ENCODE measurements around the gene SOX15. TPM values are rescaled to one million over a fixed set of nuclear protein-coding genes. Genes with fewer than 3 reads are reported as not detected.
"Not testable (repeated sequence)": the region's sequence is repeated elsewhere in the genome, so short reads cannot be mapped to it uniquely, and the experiment has no call there.

SOX15 gene
- total and polyA plus RNA-seq, 8 donors, result 0.31 to 2.0 (median 1.9) TPM; not detected in 1

DNA sequence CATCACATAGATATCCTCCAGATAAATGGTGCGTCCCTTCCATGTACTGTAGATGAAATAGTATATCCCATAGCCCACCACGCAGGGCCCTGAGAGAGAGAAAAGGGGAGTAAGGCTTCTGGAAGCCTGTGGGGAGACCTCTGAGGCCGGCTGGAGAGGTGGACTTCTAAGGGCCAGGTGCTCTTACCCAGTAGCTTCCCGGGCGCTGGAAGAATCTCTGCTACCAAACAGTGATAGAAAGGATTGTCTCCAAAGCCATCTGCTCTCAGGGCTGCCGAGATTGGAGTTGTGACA lies 37.0 kb upstream of the SOX15 start:
- Histone ChIP-seq H3K27ac (peak overlapping the region; percentile 83 to 85), H3K27me3 (no peaks in the 10 kb centered on the region), H3K4me3 (peak overlapping the region; percentile 62 to 69), H3K4me1 (peaks cover 10 to 20% of the 10 kb centered on the region in 2 donors), H3K9me3 (no peaks in the 10 kb centered on the region), H3K36me3 (no peaks in the 10 kb centered on the region)
- TF ChIP-seq, protein P1, sequence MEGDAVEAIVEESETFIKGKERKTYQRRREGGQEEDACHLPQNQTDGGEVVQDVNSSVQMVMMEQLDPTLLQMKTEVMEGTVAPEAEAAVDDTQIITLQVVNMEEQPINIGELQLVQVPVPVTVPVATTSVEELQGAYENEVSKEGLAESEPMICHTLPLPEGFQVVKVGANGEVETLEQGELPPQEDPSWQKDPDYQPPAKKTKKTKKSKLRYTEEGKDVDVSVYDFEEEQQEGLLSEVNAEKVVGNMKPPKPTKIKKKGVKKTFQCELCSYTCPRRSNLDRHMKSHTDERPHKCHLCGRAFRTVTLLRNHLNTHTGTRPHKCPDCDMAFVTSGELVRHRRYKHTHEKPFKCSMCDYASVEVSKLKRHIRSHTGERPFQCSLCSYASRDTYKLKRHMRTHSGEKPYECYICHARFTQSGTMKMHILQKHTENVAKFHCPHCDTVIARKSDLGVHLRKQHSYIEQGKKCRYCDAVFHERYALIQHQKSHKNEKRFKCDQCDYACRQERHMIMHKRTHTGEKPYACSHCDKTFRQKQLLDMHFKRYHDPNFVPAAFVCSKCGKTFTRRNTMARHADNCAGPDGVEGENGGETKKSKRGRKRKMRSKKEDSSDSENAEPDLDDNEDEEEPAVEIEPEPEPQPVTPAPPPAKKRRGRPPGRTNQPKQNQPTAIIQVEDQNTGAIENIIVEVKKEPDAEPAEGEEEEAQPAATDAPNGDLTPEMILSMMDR (IDR thresholded peaks at IDR 0.05), result no peak
- no peak for DNase-seq
- intact Hi-C loops (cut with DNase I), result no loop called here
- no peak for ATAC-seq

DNA sequence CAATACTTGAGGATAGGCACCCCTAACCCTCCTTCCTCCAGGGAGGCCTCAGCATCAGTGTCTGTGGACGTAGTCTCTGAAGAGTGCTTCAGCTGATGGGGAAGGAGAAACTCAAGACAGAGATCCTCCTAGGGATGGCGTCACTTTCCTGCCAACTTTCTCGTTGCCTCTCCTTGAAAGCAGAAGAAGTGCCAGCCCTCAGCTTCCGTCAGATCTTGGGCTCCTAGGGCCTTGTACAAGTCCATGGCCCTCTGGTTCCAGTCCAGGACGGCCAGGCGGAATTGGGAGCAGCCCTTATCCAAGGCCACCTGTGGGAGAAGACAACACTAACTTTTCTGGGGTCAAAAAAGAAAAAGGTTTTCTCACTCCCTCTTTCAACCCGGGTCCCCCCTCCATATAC lies 36.4 kb upstream of the SOX15 start:
- H3K27ac ChIP-seq, result peak overlapping the region; percentile 83 to 85

GRCh38 chr17:7625749-7626148 lies 35.9 kb upstream of the SOX15 start:
- H3K4me3 ChIP-seq; ATAC-seq; H3K27ac ChIP-seq; intact Hi-C loops (cut with DNase I); H3K9me3 ChIP-seq; H3K36me3 ChIP-seq; H3K27me3 ChIP-seq: not testable (repeated sequence)
- DNase-seq, result peak in 1 of 4 donors; percentile 24
- peaks cover 10 to 20% of the 10 kb centered on the region in 2 donors for H3K4me1 ChIP-seq

More for the DNA sequence above, 36.4 kb upstream of the SOX15 start:
- TF ChIP-seq, protein P1 (IDR thresholded peaks at IDR 0.05), result no peak
- H3K27me3 ChIP-seq, result no peaks in the 10 kb centered on the region
- H3K4me3 ChIP-seq, result peak overlapping the region; percentile 62 to 69
- no peaks in the 10 kb centered on the region for H3K9me3 ChIP-seq
- intact Hi-C loops (cut with DNase I), result no loop called here
- H3K36me3 ChIP-seq, result no peaks in the 10 kb centered on the region
- DNase-seq, result peak in 2 of 4 donors; percentile 48 to 51
- peaks cover 10 to 20% of the 10 kb centered on the region in 2 donors for H3K4me1 ChIP-seq
- peak; percentile 9 for ATAC-seq

DNA sequence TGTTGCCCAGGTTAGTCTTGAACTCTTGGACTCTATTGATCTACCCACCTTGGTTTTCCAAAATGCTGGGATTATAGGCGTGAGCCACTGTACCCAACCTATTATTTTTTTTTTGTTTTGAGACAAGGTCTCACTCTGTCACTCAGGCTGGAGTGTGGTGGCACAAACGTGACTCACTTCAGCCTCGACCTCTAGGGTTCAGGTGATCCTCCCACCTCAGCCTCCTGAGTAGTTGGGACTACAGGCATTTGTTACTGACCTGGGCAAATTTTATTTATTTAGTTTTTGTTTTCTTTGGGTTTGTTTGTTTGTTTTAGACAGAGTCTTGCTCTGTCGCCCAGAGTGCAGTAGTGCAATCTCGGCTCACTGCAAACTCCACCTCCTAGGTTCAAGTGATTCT lies 33.8 kb upstream of the SOX15 start:
- Histone ChIP-seq H3K9me3 (no peaks in the 10 kb centered on the region), H3K27ac (no peak overlapping the region), H3K4me3 (no peak overlapping the region), H3K27me3 (no peaks in the 10 kb centered on the region), H3K36me3 (no peaks in the 10 kb centered on the region), H3K4me1 (peaks cover 10 to 20% of the 10 kb centered on the region in 2 donors)
- ATAC-seq (no peak), DNase-seq (no peak)
- TF ChIP-seq, protein P1 (IDR thresholded peaks at IDR 0.05), result no peak
- intact Hi-C loops (cut with DNase I), result no loop called here

- intact Hi-C loops (cut with DNase I), result no loop called here
- ATAC-seq, result no peak
Measured at GRCh38 chr17:7620835-7621234, 30.9 kb upstream of the SOX15 start.

More at GRCh38 chr17:7620835-7621234, 30.9 kb upstream of the SOX15 start:
- Histone ChIP-seq H3K9me3 (no peaks in the 10 kb centered on the region), H3K36me3 (no peaks in the 10 kb centered on the region), H3K27ac (no peak overlapping the region), H3K4me1 (peaks cover 0 to 2% of the 10 kb centered on the region in 2 donors), H3K27me3 (no peaks in the 10 kb centered on the region), H3K4me3 (no peak overlapping the region)
- TF ChIP-seq, protein P1 (IDR thresholded peaks at IDR 0.05), result no peak
- DNase-seq, result peak in 1 of 4 donors; percentile 7
